ENCODE results near the gene DGKD.

GRCh38 chr2:233413559-233414272 is 59.4 kb downstream of the DGKD start:
- TF ChIP-seq CTCF (IDR thresholded peaks at IDR 0.05) (no peak), POLR2A (IDR thresholded peaks at IDR 0.05) (no peak), EP300 (IDR thresholded peaks at IDR 0.05) (no peak), POLR2AphosphoS5 (IDR thresholded peaks at IDR 0.05) (no peak)

Data from suprapubic skin (tissue), 4 donors.